Ishikawa (cell line): ENCODE data around the gene ATG9B.

Experiments used
- CEBPB ChIP-seq: IDR thresholded peaks from 2 replicates; pipeline ENCODE4 v1.6.1; 2012
- CREB1 ChIP-seq: IDR thresholded peaks from 2 replicates; pipeline ENCODE4 v1.6.1; 2012; ENCODE audit warnings: low read depth
- EGR1 ChIP-seq: IDR thresholded peaks from 2 replicates; pipeline ENCODE4 v1.6.1; 2012
- EP300 ChIP-seq: IDR thresholded peaks from 2 replicates; pipeline ENCODE4 v1.6.1; 2012; ENCODE audit warnings: borderline replicate concordance
- NFIC ChIP-seq: IDR thresholded peaks from 2 replicates; pipeline ENCODE4 v1.6.1; 2012
- RAD21 ChIP-seq: IDR thresholded peaks from 2 replicates; pipeline ENCODE4 v1.6.1; 2012; ENCODE audit warnings: low read depth
- REST ChIP-seq: IDR thresholded peaks from 2 replicates; pipeline ENCODE4 v1.6.1; 2012; ENCODE audit warnings: low read depth, mild to moderate bottlenecking
- TAF1 ChIP-seq: IDR thresholded peaks from 2 replicates; pipeline ENCODE4 v1.6.1; 2012; ENCODE audit warnings: low read depth, mild to moderate bottlenecking
- TCF12 ChIP-seq: IDR thresholded peaks from 2 replicates; pipeline ENCODE4 v1.6.1; 2012; ENCODE audit warnings: low read depth
- TEAD4 ChIP-seq: IDR thresholded peaks from 2 replicates; pipeline ENCODE4 v1.6.1; 2012
- YY1 ChIP-seq: IDR thresholded peaks from 2 replicates; pipeline ENCODE4 v1.6.1; 2012; ENCODE audit warnings: low read depth
- TF ChIP-seq, protein P1 (sequence below): IDR thresholded peaks from 2 replicates; pipeline ENCODE4 v1.6.1; 2012
- TF ChIP-seq, protein P2 (sequence below): IDR thresholded peaks from 2 replicates; pipeline ENCODE4 v1.6.1; 2012

DNA sequence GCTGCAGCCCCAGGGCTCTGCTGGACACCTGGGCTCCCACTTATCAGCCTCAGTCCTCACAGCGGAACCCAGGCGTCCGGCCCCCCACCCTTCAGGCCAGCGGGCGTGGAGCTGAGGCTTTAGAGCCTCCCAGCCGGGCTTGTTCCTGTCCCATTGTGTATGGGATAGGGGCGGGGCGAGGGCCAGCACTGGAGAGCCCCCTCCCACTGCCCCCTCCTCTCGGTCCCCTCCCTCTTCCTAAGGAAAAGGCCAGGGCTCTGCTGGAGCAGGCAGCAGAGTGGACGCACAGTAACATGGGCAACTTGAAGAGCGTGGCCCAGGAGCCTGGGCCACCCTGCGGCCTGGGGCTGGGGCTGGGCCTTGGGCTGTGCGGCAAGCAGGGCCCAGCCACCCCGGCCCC is 30.8 kb downstream of the ATG9B start:
- TF ChIP-seq CEBPB = no peak
- no peak for TF ChIP-seq TAF1
- no peak for TF ChIP-seq EP300
- no peak for TF ChIP-seq REST
- no peak for TF ChIP-seq RAD21
- TF ChIP-seq, protein P1, sequence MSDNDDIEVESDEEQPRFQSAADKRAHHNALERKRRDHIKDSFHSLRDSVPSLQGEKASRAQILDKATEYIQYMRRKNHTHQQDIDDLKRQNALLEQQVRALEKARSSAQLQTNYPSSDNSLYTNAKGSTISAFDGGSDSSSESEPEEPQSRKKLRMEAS = no peak
- TF ChIP-seq CREB1 = no peak
- no peak for TF ChIP-seq YY1
- no peak for TF ChIP-seq EGR1
- TF ChIP-seq TCF12 = no peak
- no peak for TF ChIP-seq TEAD4
- TF ChIP-seq NFIC = no peak
- TF ChIP-seq, protein P2, sequence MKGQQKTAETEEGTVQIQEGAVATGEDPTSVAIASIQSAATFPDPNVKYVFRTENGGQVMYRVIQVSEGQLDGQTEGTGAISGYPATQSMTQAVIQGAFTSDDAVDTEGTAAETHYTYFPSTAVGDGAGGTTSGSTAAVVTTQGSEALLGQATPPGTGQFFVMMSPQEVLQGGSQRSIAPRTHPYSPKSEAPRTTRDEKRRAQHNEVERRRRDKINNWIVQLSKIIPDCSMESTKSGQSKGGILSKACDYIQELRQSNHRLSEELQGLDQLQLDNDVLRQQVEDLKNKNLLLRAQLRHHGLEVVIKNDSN = no peak
